HG03521 (cell line): ENCODE results near the gene KHSRP.
A peak's percentile ranks its signal among the peaks of the same experiment; 100 is the strongest.

ENCODE experiments used
- ATAC-seq: cut with Tn5 transposase; IDR thresholded peaks from one replicate; pipeline ENCODE4 v1.9.1; 2021; ENCODE audit warnings: mild to moderate bottlenecking, moderate library complexity; ENCODE audit not compliant: unreplicated experiment

The KHSRP gene

DNA sequence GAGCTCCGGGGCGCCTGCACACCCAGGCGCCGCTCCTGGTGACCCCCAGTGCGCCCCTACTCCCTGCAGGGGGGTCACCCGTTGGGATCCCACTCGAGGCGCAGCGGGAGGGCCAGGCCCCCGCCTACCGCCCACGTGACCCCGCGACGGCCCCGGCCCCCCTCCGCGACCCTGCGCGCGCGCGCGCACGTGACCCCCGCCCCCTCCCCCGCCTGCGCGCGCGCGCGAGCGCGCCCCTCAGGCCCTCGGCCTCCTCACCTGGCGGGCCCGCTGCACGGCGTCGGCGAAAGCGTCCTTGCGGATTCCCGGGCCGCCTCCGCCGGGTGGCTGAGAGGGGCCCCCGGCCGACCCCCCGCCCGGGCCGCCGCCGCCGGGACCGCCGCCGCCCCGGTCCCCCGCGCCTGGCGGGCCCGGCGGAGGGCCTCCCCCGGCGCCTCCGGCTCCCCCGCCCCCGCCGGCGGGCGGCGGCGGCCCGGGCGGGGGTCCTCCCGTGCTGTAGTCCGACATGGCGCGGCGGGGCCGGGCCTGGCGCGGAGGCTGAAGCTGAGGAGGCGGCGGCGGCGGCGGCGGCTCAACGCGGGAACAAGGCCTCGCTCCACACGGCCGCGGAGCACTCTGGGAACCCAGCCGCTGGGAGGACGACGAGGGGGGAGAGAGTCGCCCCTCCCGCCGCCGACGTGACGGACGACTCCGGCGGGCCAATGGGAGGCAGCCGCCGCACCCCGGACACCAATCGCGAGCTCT is at the start of gene KHSRP:
KHSRP (minus strand) TSS at position 617 of the 744 bp plus-strand sequence; CDS start at position 507, 110 bp downstream.
- ATAC-seq: peak; percentile 0

GRCh38 chr19:6473647-6474046 is 49.0 kb upstream of the KHSRP start:
- ATAC-seq: no peak

DNA sequence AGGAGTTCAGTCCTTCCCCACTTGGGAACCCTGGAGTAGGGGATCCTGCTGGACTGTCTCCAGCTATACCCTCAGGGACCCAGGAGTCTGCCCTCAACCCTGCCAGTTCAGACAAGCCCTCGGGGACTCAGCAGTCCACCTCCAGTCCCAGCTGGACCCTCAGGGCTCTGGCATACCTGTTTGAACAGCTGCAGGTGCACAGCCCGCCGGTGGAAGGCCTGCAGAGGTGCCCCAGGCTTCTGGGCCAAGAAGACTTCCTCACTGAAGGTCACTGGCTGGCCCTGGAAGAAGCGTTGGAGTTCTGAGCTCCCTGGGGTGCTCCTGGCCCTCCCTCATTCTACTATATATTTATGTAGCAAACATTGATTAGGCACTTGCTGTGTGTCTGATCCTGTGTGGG is 48.1 kb upstream of the KHSRP start:
- ATAC-seq: no peak

GRCh38 chr19:6471076-6471475 is 46.5 kb upstream of the KHSRP start:
- no peak for ATAC-seq

GRCh38 chr19:6470173-6470572 is 45.6 kb upstream of the KHSRP start:
- no peak for ATAC-seq

DNA sequence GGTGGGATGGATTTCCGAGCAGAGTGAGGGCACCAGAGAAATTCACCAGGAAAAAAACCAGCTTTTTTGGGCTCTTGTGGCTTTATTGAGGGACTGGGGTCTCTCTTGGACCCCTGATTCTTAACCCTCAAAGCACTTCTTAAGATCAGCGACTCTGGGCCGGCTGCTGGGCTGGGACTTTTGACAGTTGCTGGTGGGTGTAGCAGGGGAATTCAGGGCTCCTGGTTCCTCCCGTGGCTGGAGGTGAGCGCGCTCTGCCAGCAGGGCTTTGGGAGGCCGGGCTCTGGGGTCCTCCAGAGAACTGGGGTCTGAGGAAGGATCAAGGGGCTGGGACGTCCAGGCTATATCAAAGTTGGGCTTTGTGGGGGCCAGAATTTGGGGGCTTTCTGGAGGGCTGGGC is 42.8 kb upstream of the KHSRP start:
- ATAC-seq: no peak

- ATAC-seq: no peak
Observed at GRCh38 chr19:6466526-6467248, 42.1 kb upstream of the KHSRP start.

DNA sequence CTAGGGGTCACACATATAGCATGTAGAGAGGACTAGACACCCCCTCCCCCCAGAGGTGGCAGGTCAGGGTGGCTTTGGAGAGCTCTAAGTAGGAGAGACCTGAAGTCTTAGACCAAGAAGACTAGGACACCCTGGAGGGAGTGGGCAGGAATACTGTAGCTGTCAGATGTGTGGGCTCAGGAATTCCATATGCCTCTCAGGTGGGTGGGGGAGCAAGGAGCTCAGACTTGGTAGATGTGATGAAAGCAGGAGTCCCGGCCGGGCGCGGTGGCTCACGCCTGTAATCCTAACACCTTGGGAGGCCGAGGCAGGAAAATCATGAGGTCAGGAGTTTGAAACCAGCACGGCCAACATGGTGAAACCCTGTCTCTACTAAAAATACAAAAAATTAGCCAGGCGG is 41.1 kb upstream of the KHSRP start:
- ATAC-seq: no peak

DNA sequence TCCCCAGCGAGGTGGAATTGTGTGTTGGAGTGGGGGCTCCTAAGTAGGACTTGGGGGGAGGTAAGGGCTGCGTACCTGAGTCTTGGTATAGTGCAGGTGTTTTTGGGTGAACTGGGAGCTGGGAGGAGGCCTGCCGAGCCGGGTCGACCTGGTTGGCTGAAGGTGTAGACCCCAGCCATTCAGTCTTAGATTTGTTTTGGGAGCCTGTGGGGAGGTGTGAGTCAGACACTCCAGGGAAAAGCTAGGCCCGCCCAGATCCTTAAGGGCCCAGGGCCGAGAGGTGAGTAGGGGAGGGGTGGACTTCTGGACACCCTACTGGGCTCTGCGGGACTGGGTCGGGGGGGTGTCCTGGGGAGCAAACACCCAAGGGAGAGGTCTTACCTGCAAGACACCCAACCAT is 40.4 kb upstream of the KHSRP start:
- ATAC-seq: no peak

DNA sequence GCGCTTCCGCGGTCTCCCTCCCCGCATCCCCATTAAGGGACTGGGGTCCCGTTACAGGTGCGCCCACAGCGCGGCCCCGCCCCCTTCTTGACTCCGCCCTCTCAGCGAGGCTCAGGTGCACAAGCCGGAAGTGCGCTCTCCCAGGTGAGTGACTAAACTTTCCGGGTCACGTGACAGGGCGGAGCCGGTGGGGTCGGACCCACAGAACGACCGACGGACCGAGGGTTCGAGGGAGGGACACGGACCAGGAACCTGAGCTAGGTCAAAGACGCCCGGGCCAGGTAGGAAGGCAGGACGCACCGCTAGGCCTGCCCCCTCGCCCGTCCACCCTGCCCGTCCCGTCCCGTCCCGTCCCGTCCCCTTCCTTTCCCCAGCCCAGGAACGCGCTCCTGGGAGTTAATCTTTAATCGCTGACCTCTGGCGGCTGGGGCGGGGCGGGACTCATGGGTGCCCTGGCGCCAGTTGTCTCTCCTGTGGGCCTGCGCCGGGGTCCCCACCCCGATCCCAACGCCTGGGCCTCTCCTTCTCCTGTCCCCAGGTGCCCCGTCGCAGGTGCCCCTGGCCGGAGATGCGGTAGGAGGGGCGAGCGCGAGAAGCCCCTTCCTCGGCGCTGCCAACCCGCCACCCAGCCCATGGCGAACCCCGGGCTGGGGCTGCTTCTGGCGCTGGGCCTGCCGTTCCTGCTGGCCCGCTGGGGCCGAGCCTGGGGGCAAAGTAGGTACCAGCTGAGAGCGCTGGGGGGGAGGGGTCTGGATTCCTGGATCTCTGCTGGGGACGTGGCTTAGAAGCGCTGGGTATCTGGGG is 39.7 kb upstream of the KHSRP start, which contains the start of gene CRB3:
CRB3 (plus strand) TSS at position 202 of the 804 bp plus-strand sequence; CDS start at position 633, 431 bp downstream.
- ATAC-seq: no peak

DNA sequence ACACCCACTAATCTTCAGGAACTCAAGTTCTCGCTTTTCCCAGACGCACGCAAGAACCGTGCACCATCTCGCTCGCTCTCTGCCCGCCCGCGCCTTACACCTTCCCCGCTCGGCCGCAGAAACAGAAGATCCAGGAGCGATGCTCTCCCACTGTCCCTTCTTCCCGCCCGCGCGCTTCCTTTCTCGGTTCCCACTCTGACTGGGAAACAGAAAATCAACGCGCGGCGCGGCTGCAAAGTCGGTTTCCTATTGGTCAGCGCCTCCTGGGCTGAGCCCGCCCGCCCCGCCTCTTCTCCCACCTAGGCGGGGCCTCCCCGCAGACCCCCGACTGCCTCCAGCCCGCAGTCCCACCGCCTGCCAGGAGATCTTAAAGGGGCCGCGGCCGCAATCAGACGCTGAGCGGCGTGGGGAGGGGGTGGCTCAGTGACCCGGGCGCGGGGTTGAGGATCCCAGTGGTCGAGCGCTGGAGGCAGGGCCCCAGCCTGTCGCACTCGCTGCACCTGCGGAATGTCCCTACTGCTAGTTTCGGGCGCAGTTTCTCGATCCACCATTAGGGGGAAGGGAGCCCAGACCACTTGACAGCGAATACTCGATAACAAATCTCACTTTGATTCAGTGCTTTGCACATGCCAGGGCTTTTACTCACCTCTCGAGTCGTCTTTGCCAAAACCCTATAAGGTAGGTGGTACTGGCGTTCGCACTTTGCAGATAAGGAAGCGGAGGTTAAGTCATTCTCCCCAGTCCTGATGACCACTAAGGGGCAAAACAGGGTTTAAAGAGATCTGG is 35.7 kb upstream of the KHSRP start:
- ATAC-seq: peak; percentile 67

GRCh38 chr19:6459262-6460098 is 34.9 kb upstream of the KHSRP start, which contains the start of gene SLC25A23:
SLC25A23 (minus strand) TSS chr19:6459792; CDS start chr19:6459628, 164 bp downstream.
- peak; percentile 24 for ATAC-seq

DNA sequence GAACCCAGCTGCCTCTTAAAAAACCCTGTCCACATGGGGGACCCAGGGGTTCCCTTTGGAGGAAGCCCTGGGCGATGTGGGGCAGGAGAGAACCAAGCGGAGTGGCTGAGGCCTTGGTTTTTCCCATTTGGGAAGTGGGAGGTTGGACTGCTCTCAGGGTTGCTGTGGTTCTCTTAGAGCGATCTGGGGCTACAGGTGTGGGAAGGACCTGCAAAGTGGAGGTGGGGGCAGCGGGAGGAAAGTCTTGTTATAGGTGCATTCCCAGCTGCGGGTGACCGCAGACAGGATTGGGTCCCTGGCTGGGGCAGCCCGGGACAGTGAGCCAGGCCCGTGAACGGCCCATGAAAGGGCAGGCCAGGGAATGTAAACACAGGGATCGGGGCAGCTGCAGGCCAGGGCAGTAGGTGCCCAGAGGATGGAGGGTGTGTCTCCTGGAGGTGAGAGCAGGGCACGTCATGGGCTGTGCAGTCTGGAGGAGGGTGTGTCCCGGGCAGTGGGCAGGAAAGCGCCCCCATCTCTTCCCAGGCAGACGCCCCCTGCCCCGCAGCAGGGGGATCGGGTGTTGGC is 34.2 kb upstream of the KHSRP start:
- ATAC-seq: no peak

DNA sequence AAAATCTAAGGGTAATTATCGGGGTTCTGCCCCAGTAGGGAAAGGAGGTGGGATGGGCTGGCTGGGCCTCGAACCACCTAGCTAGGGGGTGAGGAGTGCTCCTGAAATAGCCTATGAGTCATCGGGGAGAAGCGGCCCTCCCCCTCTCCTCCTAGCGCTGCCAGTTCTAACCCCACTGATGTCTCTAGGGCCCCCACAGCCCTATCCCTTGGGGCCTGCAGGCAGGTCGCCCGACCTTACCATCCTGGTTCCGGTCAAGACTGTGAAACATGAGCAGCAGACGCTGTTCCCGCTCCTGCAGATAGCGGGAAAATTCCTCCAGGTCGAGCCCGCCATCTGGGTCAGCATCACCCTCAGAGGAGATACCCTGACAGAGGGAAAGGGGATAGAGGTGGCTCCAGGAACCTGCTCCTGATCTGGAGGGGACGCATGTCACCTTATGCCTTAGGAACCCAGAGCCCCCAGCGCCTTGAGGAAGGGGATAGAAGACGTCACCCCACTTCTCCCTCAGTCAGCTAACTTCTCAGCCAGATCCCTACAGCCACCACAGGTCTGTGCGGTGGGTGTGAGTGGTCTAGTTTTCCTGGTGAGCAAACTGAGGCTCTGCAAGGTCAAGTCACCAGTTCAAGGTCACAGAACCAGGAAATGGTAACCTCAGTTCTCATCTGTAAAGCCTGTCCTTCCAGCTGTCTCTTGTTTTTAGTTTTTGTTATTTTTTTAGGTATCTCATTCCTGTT is 33.5 kb upstream of the KHSRP start:
- ATAC-seq: no peak

DNA sequence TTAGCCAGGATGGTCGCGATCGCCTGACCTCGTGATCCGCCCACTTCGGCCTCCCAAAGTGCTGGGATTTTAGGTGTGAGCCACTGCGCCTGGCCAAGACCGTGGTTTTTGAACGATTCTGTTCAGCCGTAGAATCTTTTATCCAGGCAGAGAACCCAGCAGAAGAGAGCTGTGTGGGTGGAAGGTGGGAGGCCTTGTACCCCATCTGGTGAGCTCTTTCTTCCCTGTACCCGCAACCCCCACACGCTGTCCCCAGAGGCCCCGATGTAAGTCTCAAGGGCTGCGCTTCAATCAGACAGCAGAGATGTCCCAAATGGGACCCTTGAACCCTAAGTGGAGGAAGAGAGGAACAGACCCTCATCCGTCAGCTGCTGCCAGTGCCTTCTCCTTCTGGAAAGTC is 31.3 kb upstream of the KHSRP start:
- ATAC-seq: no peak

- no peak for ATAC-seq
Observed at GRCh38 chr19:6453951-6454565, 29.4 kb upstream of the KHSRP start.

DNA sequence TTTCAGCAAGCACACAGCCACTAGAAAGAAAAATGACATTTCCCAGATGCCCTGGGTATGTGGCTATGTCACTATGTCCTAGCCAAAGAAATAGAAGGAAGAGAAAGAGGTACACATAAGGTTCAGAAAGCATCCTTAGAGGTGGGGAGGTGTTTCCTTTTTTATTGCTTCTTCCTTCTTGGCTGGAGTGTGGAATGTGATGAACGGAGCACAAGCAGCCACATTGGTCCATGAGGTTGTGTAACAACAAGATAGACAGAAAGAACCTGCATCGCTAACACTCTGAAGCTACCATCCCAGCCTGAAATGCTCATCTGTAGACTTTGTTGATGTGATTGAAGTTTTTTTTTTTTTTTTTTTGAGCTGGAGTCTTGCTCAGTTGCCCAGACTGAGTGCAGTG is 28.3 kb upstream of the KHSRP start:
- no peak for ATAC-seq

DNA sequence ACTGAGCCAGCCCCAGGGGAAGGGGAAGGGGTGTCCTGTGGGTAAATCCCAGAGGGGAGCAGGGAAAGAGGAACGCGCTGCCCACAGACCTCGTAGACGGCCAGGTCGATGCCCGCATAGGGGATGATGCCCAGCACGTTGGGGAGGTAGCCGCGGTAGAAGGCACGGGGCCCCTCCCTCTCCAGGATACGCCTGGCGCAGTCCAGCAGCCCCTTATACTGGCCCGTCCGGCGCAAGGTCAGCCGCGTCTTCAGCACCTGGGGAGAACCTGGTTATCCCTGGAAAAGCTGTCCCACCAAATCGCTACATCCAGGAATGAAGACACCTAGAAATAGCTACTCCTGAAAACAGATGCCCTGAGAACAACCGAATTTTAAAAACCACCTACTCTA is 27.6 kb upstream of the KHSRP start:
- ATAC-seq: no peak
